Measurements from ENCODE around the gene GIMAP6.
"Not testable (repeated sequence)": the region's sequence is repeated elsewhere in the genome, so short reads cannot be mapped to it uniquely, and the experiment has no call there.

Gene GIMAP6

GRCh38 chr7:150626696-150627095 is 5.5 kb downstream of the GIMAP6 start:
- Mint-ChIP-seq H3K36me3 (ENCODE audit: low read depth) (peaks cover 79% of the 10 kb centered on the region), H3K4me1 (ENCODE audit: low read depth) (peaks cover 76% of the 10 kb centered on the region), H3K27me3 (no peaks in the 10 kb centered on the region), H3K27ac (no peak overlapping the region), H3K4me3 (no peak overlapping the region), H3K9me3 (peaks cover 20% of the 10 kb centered on the region)
- DNase-seq = no peak

GRCh38 chr7:150621376-150621775 is 10.8 kb downstream of the GIMAP6 start:
- Mint-ChIP-seq H3K4me3 (no peak overlapping the region), H3K4me1 (ENCODE audit: low read depth) (peaks cover 60% of the 10 kb centered on the region), H3K27ac (peak overlapping the region; percentile 86), H3K36me3 (ENCODE audit: low read depth) (peaks cover 31% of the 10 kb centered on the region), H3K27me3 (no peaks in the 10 kb centered on the region), H3K9me3 (peaks cover 22% of the 10 kb centered on the region)
- no peak for DNase-seq

- Mint-ChIP-seq H3K36me3 (ENCODE audit: low read depth) (peaks cover 26% of the 10 kb centered on the region), H3K4me3 (peak overlapping the region; percentile 5), H3K9me3 (peaks cover 22% of the 10 kb centered on the region), H3K27me3 (no peaks in the 10 kb centered on the region), H3K4me1 (ENCODE audit: low read depth) (peaks cover 56% of the 10 kb centered on the region), H3K27ac (peak overlapping the region; percentile 86)
- no peak for DNase-seq
Measured at GRCh38 chr7:150620617-150621371, 11.4 kb downstream of the GIMAP6 start.

- Mint-ChIP-seq H3K27ac (peak overlapping the region; percentile 86), H3K36me3 (ENCODE audit: low read depth) (peaks cover 18% of the 10 kb centered on the region), H3K4me3 (no peak overlapping the region), H3K4me1 (ENCODE audit: low read depth) (peaks cover 56% of the 10 kb centered on the region), H3K27me3 (no peaks in the 10 kb centered on the region), H3K9me3 (peaks cover 16% of the 10 kb centered on the region)
- DNase-seq = no peak
Measured at GRCh38 chr7:150620061-150620460, 12.1 kb downstream of the GIMAP6 start.

GRCh38 chr7:150615221-150615755 is 16.9 kb downstream of the GIMAP6 start:
- Mint-ChIP-seq H3K4me1 (ENCODE audit: low read depth) (peaks cover 63% of the 10 kb centered on the region), H3K9me3 (peaks cover 22% of the 10 kb centered on the region), H3K27ac (peak overlapping the region; percentile 14)
- H3K27me3 Mint-ChIP-seq; DNase-seq; H3K4me3 Mint-ChIP-seq; H3K36me3 Mint-ChIP-seq (ENCODE audit: low read depth): not testable (repeated sequence)

- H3K36me3 Mint-ChIP-seq (ENCODE audit: low read depth); H3K27me3 Mint-ChIP-seq; H3K4me3 Mint-ChIP-seq; DNase-seq: not testable (repeated sequence)
- H3K27ac Mint-ChIP-seq = peak overlapping the region; percentile 5
- peaks cover 63% of the 10 kb centered on the region for H3K4me1 Mint-ChIP-seq (ENCODE audit: low read depth)
- H3K9me3 Mint-ChIP-seq = peaks cover 26% of the 10 kb centered on the region
Measured at GRCh38 chr7:150614426-150614825, 17.8 kb downstream of the GIMAP6 start.

GRCh38 chr7:150613880-150614279 is 18.3 kb downstream of the GIMAP6 start:
- Mint-ChIP-seq H3K36me3 (ENCODE audit: low read depth) (peaks cover 7% of the 10 kb centered on the region), H3K4me1 (ENCODE audit: low read depth) (peaks cover 65% of the 10 kb centered on the region), H3K4me3 (no peak overlapping the region), H3K27me3 (no peaks in the 10 kb centered on the region), H3K27ac (no peak overlapping the region), H3K9me3 (peaks cover 26% of the 10 kb centered on the region)
- DNase-seq = no peak

- peaks cover 7% of the 10 kb centered on the region for H3K36me3 Mint-ChIP-seq (ENCODE audit: low read depth)
- peak overlapping the region; percentile 9 for H3K27ac Mint-ChIP-seq
- H3K4me3 Mint-ChIP-seq = no peak overlapping the region
- no peak for DNase-seq
- peaks cover 20% of the 10 kb centered on the region for H3K9me3 Mint-ChIP-seq
- peaks cover 71% of the 10 kb centered on the region for H3K4me1 Mint-ChIP-seq (ENCODE audit: low read depth)
- H3K27me3 Mint-ChIP-seq = no peaks in the 10 kb centered on the region
Measured at GRCh38 chr7:150612925-150613324, 19.3 kb downstream of the GIMAP6 start.

GRCh38 chr7:150610233-150610632 is 22.0 kb downstream of the GIMAP6 start:
- Mint-ChIP-seq H3K9me3 (peaks cover 19% of the 10 kb centered on the region), H3K36me3 (ENCODE audit: low read depth) (peaks cover 2% of the 10 kb centered on the region), H3K4me1 (ENCODE audit: low read depth) (peaks cover 81% of the 10 kb centered on the region), H3K4me3 (no peak overlapping the region), H3K27me3 (no peaks in the 10 kb centered on the region), H3K27ac (peak overlapping the region; percentile 87)
- DNase-seq = no peak

GRCh38 chr7:150603600-150603999 is 28.6 kb downstream of the GIMAP6 start:
- Mint-ChIP-seq H3K9me3 (peaks cover 13% of the 10 kb centered on the region), H3K36me3 (ENCODE audit: low read depth) (peaks cover 20% of the 10 kb centered on the region), H3K27ac (peak overlapping the region; percentile 45), H3K4me1 (ENCODE audit: low read depth) (peaks cover 64% of the 10 kb centered on the region)
- H3K4me3 Mint-ChIP-seq, H3K27me3 Mint-ChIP-seq, DNase-seq: not testable (repeated sequence)

GRCh38 chr7:150595361-150595760 is 36.8 kb downstream of the GIMAP6 start:
- Mint-ChIP-seq H3K4me1 (ENCODE audit: low read depth) (peaks cover 54% of the 10 kb centered on the region), H3K9me3 (peaks cover 41% of the 10 kb centered on the region)

GRCh38 chr7:150594805-150595204 is 37.4 kb downstream of the GIMAP6 start:
- no peak for DNase-seq
- peaks cover 38% of the 10 kb centered on the region for H3K9me3 Mint-ChIP-seq
- H3K27me3 Mint-ChIP-seq = no peaks in the 10 kb centered on the region
- peaks cover 57% of the 10 kb centered on the region for H3K4me1 Mint-ChIP-seq (ENCODE audit: low read depth)
- H3K27ac Mint-ChIP-seq = no peak overlapping the region
- H3K36me3 Mint-ChIP-seq (ENCODE audit: low read depth) = peaks cover 34% of the 10 kb centered on the region
- H3K4me3 Mint-ChIP-seq = no peak overlapping the region

More at GRCh38 chr7:150595361-150595760, 36.8 kb downstream of the GIMAP6 start:
- Mint-ChIP-seq H3K36me3 (ENCODE audit: low read depth) (peaks cover 40% of the 10 kb centered on the region), H3K27ac (no peak overlapping the region), H3K4me3 (no peak overlapping the region), H3K27me3 (no peaks in the 10 kb centered on the region)
- DNase-seq = no peak

- peaks cover 36% of the 10 kb centered on the region for H3K9me3 Mint-ChIP-seq
- no peak overlapping the region for H3K27ac Mint-ChIP-seq
- H3K36me3 Mint-ChIP-seq (ENCODE audit: low read depth) = peaks cover 19% of the 10 kb centered on the region
- no peak for DNase-seq
- peaks cover 53% of the 10 kb centered on the region for H3K4me1 Mint-ChIP-seq (ENCODE audit: low read depth)
- no peak overlapping the region for H3K4me3 Mint-ChIP-seq
- H3K27me3 Mint-ChIP-seq = no peaks in the 10 kb centered on the region
Measured at GRCh38 chr7:150587551-150587950, 44.6 kb downstream of the GIMAP6 start.

GRCh38 chr7:150586785-150587152 is 45.4 kb downstream of the GIMAP6 start:
- Mint-ChIP-seq H3K4me3 (peak overlapping the region; percentile 26), H3K9me3 (peaks cover 37% of the 10 kb centered on the region), H3K27ac (peak overlapping the region; percentile 72), H3K27me3 (no peaks in the 10 kb centered on the region), H3K36me3 (ENCODE audit: low read depth) (peaks cover 18% of the 10 kb centered on the region), H3K4me1 (ENCODE audit: low read depth) (peaks cover 53% of the 10 kb centered on the region)
- DNase-seq = no peak

- DNase-seq = no peak
- H3K4me3 Mint-ChIP-seq = peak overlapping the region; percentile 4
- peaks cover 19% of the 10 kb centered on the region for H3K36me3 Mint-ChIP-seq (ENCODE audit: low read depth)
- H3K9me3 Mint-ChIP-seq = peaks cover 40% of the 10 kb centered on the region
- no peaks in the 10 kb centered on the region for H3K27me3 Mint-ChIP-seq
- H3K27ac Mint-ChIP-seq = peak overlapping the region; percentile 72
- H3K4me1 Mint-ChIP-seq (ENCODE audit: low read depth) = peaks cover 53% of the 10 kb centered on the region
Measured at GRCh38 chr7:150586068-150586784, 46.0 kb downstream of the GIMAP6 start.
